NCI-H446 treated with DMSO at 0.1 percent for 48 hours (cell line): ENCODE results near the gene PGM2L1.
"Not testable (repeated sequence)": the region's sequence is repeated elsewhere in the genome, so short reads cannot be mapped to it uniquely, and the experiment has no call there.

Source experiments
- DNase-seq: peaks from one replicate; lab custom pipeline; 2025; lab: John Stamatoyannopoulos, UW

The PGM2L1 gene

DNA sequence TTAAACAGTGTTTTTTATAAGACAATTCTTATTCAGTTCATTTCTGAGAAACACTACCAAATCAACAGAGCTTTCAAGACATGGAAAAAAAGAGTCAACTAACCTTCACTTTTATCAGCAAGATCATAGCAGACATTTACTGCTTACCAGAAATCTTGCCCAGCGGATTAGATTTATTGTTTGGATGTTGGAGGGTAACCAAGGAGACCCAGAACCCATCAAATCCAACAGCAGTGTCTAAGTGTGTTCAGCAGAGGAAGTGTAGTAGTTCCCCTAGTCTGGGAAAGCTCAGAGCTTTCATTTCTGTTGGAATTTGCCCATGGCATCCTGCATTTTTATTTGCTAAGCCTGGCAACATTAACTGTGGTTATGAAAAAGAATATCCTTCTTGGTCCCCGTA is 2.4 kb upstream of the PGM2L1 start:
- DNase-seq, result no peak

DNA sequence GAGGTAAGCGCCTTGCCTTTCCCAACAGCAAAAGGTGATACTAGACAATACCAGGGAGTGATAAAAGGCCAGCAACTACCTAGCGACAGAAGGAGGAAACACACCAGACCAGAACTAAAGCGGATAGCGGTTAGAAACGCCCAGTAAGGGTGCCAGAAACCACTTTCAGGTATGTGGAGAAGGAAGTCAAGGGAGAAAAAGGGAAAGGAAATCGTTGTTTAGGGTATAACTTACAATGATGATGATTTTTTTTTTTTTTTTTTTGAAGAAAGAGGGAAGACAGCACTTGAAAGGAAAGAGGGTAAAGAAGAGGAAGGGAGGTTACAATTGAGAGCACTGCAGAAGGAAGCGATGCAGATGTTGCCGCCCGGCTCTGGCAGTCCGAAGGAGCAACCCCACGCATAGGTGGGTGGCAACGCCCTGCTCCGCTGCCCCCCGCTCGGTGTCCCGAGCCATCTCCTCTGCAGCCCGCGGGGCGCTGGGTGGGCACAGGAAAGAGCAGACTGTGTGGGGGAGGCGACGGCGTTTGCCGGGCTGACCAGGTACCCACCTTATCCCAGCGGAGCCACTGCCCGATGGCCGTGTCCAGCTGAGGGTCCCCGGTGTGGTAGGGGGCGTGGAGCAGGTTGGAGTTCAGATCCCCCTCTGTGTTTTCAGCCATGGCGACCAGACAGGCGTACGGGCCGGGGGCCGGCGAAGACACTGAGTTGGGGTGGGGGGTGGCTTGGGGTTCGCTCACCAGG is 561 bp downstream of the PGM2L1 start:
- DNase-seq, result no peak

DNA sequence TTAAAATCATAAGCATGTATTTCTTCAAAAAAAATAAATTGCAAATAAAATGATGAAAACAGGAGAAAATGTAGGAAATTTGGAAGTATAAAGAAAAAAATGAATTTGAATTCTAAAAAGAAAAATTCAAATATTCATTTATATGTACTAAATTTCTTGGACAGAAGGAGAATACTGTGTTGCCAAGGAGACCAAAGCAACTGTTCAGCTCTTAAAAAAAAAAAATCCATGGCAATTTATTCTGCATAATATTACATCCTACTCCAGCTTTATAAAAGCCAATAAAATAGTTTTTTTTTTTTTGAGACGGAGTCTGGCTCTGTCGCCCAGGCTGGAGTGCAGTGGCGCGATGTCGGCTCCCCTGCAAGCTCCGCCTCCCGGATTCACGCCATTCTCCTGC is 6.0 kb downstream of the PGM2L1 start:
- DNase-seq, result no peak

DNA sequence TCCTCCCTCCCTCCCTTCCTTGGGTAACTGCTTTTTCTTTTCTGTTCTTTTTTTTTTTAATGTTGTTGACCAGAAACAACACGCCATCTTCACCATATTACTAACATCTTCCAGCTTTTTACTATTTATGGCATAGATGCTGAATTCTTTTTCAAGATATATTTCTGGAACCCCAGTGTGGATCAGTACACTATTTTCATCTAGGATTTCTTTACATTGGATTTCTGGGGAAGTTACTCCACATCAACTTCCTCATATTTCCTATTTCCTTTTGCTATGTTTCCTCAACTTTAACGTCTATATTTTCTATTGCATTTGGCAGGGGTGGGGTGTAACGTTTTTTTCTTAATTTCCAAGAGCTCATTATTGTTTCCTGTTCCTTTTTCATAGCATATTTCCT is 7.0 kb downstream of the PGM2L1 start:
- no peak for DNase-seq

DNA sequence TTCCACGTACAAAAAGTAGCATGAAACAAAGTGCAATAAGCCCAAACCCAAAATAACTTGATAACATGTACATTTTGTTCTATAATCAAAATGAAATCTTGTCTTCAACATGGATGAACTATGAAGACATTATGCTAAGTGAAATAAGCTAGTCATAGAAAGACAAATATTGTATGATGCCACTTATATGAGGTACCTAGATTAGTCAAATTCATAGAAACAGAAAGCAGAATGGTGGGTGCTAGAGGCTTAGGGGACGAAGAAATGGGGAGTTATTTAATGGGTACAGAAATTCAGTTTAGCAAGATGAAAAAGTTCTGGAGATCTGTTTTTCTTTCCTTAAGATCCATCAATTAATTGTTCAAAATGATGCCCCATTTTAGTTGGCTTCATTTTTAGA is 7.5 kb downstream of the PGM2L1 start:
- no peak for DNase-seq

DNA sequence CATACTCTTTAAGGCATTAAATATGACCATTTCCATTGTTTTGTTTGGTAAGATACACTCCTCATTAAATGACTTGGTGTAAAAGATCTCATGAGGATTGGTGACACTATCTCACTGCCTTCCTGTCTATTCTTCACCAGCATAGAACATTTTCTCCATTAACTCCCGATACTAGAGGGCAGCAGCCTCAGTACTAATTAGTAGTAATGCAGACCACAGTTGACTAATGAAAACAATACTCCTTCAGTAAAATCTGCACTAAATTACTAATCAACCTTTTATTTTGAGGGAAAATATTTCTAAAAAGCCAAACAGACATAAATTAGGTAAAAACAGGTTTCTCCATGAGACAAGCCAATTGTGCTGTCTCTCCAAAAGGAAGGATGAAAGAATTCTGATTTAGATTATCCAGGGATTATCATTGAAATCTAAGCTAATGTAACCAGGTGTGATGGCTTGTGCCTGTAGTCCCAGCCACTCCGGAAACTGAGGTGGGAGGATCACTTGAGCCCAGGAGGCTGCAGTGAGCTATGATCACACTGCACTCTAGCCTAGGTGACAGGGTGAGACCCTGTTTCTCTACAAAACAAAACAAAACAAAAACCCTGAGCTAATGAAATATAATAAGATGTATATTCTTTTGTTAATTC is 9.4 kb downstream of the PGM2L1 start:
- no peak for DNase-seq

DNA sequence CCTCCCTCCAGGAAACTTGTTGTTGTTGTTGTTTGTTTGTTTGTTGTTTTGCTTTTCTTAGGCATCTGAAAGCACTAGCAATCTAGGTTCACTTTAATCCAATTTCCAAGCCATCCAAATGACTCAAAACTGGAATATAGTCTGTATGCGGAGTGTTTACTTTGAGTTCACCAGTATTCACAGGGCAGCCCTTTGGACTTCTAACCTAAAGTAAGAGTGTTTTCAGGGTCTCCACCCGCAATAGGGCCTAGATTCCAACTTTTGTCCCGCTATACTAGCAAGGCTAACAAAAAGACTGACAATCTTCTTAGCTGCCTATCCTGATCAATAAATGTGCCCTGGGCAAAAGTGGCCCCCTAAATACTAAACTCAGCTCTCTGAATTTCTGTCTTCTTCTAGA is 13.6 kb downstream of the PGM2L1 start:
- DNase-seq, result no peak

DNA sequence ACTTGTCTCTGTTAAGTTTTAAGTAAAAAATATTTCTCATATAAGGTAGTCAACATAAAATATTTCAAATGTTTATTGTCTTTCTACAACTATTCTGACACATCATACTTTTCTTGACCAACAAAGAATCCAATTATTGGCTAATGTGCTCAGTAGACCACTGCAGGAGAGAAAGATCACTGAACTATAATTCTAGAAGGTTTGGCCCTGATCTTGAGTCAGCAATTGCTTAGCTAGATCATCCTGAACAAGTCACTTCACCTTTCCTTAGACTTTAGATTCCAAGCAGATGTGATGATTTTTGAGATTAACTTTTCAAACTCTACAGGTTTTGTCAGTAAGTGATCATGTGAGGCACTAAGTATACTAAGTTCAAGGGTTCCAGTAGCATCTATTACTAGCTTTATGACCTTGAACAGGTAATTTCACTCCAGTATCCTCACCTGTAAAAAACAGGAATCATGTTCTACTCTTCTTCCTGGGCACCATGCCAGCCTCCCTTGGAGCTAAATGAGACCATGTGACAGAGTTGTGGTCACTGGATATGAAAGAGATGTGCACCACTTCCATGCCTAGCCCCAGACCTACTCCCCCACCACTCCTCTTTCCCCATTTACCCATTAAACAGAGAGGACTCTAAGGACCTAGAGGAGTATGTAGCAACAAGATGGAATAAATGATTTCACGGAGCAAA is 17.3 kb downstream of the PGM2L1 start:
- DNase-seq, result no peak

DNA sequence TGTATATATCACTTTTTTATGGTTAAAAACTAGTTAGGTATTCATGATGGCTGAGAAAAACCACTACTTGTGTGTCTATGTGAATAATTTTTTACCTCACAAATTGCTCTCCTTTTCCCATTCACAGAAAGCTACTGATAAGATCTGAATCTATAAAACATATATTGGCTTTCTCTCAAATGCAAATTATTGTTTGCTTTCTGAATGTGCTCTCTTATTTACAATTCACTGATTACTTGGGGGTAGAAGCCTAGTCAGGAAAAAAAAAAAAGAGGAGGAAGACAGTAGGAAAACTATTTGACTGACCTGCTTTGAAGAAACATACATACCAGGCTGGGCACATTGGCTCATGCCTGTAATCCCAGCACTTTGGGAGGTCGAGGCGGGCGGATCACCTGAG is 20.5 kb downstream of the PGM2L1 start:
- no peak for DNase-seq

DNA sequence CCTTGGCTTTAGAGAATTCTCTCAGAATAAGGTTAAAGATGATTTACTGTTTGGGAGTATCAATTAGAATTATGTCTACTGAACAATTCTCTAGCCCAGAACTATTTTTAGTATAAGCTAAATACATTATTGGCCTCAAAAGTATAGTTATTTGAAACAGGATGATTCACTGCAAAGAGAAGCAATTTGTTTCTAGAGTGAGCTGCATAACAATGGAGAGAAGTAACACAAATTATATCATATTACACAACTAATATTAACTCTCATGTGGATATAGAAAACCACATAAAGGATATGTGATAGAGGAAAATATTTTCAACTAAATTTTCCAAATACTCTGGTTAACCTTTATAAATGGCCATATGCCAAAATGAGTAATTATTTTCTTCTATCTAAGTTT is 24.9 kb downstream of the PGM2L1 start:
- DNase-seq, result no peak

DNA sequence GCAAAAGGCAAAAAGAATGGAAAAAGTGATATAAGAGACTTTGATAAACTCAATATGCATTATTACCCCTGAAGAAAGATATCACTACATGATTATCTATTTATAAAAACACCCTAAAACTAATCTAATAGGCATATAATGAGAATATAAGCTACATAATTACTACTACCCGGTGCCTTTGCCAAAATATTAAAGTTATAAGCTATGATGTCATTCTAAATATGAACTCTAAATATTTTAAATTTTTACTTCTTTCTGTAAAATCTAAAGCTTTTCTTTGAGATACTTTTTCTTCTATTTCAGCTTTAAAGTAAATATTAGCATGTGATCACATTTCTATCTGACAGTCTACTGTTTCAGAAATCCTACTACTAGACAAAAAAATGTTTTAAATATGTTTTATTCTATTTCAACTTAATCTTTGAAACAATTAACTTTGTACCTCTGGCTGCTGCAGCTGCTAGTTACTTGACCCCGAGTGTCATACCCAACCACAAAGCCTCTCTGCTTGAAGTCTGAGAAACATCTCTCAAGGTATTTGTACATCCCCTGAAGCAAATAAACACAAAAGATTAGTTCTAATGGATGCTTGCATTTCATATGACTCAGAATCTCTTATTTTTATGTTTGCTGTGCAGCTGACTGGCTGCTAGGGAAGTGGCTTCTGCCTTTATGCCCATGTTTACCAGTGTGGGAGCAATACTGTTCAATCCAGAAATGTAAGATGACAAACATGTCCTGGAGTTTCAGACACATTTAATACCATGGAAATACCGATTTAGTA is 26.8 kb downstream of the PGM2L1 start:
- DNase-seq, result no peak

DNA sequence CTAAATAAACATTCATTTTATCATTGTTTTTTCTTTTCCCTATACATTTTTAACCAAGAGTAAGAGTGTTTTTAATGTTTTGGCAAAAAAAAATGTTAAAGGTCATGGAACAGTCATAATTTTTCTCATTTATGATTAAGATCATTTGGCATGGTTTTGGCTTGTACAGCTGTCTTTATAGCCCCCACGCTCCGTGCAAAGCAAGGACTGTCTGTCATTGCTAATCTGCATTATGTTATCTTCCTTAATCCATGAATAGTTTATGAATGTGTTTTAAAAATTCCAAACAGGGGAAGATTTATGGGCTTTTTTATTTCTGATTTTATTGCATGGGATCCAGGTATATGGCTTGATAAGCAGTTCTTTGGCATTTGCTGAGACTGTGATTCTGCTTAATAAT is 28.1 kb downstream of the PGM2L1 start:
- no peak for DNase-seq

DNA sequence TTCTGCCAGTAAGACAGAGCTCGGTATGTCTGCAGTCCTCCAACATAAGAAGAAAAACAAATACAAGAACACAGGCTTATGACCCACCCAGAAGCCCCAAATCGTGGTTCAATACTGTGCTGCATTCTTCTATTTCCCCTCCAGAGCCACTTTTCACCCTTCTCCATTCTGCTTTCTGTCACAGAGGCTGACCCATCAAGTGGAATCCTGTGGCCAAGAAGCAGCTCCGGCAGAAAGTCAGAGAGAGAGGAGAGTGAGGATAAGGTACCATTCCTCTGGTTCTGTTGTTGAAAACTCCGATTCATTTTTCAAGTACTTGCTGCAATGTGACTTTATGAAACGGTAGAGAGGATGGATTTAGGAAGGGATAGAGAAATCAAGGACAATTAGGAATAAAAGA is 30.4 kb downstream of the PGM2L1 start:
- DNase-seq, result no peak

DNA sequence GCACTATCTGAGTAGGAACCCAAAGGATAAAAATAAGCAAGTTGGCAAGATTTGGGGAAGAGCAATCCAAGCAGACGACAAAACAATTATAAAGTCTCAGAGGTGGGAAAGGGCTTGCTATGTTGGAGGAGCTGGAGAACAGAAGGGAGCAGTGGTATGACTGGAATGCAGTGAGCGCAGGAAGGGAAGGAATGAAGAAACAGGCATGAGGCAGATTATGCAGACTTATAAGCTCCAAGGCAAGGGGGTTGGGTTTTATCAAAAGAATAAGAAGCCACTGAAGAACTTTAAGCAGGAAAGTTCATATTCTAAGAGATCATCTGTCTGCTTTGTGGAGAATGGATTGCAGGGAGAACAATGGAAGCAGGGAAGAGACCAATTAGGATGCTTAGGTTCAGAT is 31.7 kb downstream of the PGM2L1 start:
- DNase-seq, result no peak

DNA sequence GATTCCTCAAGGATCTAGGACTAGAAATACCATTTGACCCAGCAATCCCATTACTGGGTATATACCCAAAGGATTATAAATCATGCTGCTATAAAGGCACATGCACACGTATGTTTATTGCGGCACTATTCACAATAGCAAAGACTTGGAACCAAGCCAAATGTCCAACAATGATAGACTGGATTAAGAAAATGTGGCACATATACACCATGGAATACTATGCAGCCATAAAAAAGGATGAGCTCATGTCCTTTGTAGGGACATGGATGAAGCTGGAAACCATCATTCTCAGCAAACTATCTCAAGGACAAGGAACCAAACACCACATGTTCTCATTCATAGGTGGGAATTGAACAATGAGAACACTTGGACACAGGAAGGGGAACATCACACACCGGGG is 32.4 kb downstream of the PGM2L1 start:
- DNase-seq, result not testable (repeated sequence)

DNA sequence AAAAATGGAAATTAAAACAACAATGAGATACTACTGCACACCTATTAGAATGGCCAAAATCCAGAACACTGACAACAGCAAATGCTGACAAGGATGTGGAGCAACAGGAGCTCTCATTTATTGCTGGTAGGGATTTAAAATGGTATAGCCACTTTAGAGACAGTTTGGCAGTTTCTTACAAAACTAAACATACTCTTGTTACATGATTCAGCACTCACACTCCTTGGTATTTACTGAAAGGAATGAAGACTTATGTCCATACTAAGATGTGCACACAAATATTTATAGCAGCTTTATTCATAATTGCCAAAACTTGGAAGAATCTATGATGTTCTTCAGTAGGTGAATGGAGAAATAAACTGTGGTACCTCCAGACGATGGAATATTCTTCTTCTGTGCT is 40.8 kb downstream of the PGM2L1 start:
- no peak for DNase-seq

DNA sequence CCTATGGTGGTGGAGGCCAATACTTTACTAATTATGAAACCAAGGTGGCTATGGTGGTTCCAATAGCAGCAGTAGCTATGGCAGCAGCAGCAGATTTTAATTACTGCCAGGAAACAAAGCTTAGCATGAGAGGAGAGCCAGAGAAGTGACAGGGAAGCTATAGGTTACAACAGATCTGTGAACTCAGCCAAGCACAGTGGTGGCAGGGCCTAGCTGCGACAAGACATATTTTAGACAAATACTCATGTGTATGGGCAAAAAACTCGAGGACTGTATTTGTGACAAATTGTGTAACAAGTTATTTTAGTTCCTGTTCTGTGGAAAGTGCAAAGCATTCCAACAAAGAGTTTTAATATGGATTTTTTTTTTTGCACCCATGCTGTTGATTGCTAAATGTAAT is 42.6 kb downstream of the PGM2L1 start:
- no peak for DNase-seq

DNA sequence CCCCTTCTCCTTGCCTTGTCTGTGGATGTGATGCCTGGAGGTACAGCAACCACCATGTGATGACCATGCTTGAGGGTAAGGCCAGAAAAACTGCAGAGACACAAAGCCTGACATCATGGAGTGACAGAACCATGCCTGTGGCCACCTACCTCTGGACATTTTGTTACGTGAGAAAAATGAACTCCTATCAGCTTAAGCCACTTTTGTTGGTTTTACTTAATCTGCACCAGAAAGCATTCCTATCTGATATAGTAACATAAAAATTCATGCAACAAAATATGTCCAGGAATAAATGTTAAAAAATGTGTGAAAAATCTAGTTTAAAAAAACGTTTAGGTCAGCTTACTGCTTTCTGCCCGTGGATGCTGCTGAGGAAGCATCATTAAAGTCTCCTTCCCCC is 44.2 kb downstream of the PGM2L1 start:
- no peak for DNase-seq

DNA sequence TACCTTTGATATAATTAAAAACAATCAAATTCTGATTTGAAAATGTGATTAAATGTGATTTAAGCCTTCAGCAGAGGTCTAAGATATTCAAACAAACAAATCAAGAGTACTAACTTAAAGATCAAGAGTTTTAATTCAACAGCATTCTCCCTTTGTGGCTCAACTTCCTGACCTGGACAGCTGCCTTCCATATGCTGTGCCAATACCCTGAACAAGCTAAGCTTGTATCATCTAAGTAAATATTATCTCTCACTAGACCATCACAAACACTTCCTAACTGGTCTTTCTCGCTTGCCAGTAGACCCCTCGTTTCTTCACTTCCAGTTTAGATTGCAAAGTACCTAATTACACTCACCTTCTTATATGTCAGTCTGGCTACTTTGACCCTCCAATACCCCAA is 50.9 kb downstream of the PGM2L1 start:
- no peak for DNase-seq

DNA sequence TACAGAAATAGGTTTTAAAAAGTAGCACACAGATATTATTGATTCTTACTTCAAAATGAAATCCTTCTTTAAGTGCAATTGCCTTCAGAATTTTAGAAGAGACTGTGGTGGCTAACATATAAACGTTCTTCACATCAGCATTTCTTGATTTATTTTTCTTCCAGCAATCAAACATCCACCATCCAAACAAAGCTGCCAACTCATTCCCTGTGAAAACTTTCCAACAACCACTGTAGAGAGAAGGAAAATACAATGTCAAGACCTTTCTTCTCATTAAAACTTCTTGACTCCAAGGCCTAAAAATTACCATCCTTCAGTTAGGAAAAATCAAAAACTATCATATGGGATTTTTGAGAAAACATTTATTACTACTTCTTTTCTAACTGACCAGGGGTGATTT is 52.8 kb downstream of the PGM2L1 start:
- DNase-seq, result no peak

DNA sequence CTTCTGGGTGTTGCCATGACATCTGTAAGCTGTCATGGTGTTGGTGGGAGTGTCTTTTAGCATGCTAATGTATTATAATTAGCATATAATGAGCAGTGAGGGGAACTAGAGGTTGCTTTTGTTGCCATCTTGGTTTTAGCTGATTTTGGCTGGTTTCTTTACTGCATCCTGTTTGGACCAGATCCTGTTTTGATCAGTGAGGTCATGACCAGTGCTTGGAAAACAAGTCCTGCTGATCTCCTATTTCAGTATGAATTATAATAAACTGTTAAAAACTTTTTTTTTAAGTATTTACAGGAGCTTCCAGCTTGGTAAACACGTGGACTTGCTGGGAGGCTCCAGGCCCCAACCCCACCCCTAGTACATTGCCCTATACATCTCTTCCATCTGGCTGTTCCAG is 56.3 kb downstream of the PGM2L1 start:
- DNase-seq, result no peak

DNA sequence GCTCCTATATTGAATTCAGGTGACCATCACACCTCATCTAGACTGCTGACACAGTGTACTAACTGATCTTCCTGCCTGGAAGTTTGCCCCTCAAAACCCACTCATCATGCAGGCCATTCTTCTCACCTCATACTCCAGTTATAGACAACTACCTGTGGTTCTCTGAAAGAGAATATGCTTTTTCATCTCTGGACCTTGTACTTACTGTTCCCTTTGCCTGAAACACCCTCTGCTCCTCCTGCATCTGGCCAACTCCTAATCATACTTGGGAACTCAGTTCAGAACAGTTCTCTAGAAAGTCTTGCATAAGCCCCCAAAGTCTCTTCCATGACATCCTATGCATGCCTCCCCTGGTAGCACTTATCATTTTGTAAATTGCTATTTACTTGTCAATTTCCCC is 58.6 kb downstream of the PGM2L1 start:
- DNase-seq, result no peak

DNA sequence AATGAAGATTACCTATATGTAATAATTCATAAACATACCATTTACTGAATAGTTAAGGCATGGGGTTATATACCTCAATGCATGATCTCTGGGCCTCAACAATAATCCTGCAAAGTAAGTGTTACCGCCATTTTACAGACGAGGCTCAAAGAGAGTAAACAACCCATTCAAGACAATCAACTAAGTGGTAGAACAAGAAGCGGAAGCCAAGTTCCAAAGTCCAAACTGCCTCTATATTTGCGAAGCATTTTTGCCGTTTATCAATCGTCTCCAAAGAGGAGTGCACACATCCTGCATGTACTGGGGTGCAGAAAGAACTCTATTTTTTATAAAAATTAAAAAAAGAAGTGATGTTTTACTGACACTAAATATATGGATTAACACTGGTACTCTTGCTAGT is 59.3 kb downstream of the PGM2L1 start:
- no peak for DNase-seq
